Neural progenitor cell (in vitro differentiated cells): Measurements from ENCODE around the gene ZNF140.

ENCODE experiments used
- EZH2phosphoT487 ChIP-seq: fragments of 200-600 bp; sonication (generic); IDR thresholded peaks from 2 replicates; pipeline ENCODE4 v1.6.1; 2017; ENCODE audit warnings: antibody characterized with exemption
- TF ChIP-seq, protein P1 (sequence below): fragments of 200-600 bp; sonication (generic); IDR thresholded peaks from 2 replicates; pipeline ENCODE4 v1.5.1; 2017; ENCODE audit warnings: antibody characterized with exemption, mild to moderate bottlenecking

DNA sequence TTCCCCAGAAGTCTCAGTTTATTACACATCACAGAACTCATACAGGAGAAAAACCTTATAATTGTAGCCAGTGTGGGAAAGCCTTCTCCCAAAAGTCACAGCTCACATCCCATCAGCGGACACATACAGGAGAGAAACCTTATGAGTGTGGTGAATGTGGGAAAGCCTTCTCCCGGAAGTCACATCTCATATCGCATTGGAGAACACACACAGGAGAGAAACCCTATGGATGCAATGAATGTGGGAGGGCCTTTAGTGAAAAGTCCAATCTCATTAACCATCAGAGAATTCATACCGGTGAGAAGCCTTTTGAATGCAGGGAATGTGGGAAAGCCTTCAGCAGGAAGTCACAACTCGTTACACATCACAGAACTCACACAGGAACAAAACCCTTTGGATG, 23.3 kb upstream of the ZNF140 start:
- TF ChIP-seq, protein P1, sequence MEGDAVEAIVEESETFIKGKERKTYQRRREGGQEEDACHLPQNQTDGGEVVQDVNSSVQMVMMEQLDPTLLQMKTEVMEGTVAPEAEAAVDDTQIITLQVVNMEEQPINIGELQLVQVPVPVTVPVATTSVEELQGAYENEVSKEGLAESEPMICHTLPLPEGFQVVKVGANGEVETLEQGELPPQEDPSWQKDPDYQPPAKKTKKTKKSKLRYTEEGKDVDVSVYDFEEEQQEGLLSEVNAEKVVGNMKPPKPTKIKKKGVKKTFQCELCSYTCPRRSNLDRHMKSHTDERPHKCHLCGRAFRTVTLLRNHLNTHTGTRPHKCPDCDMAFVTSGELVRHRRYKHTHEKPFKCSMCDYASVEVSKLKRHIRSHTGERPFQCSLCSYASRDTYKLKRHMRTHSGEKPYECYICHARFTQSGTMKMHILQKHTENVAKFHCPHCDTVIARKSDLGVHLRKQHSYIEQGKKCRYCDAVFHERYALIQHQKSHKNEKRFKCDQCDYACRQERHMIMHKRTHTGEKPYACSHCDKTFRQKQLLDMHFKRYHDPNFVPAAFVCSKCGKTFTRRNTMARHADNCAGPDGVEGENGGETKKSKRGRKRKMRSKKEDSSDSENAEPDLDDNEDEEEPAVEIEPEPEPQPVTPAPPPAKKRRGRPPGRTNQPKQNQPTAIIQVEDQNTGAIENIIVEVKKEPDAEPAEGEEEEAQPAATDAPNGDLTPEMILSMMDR = no peak
- no peak for TF ChIP-seq EZH2phosphoT487
